ENCODE results near the gene KRT84.
"Not testable (repeated sequence)": the region's sequence is repeated elsewhere in the genome, so short reads cannot be mapped to it uniquely, and the experiment has no call there.

Gene KRT84

DNA sequence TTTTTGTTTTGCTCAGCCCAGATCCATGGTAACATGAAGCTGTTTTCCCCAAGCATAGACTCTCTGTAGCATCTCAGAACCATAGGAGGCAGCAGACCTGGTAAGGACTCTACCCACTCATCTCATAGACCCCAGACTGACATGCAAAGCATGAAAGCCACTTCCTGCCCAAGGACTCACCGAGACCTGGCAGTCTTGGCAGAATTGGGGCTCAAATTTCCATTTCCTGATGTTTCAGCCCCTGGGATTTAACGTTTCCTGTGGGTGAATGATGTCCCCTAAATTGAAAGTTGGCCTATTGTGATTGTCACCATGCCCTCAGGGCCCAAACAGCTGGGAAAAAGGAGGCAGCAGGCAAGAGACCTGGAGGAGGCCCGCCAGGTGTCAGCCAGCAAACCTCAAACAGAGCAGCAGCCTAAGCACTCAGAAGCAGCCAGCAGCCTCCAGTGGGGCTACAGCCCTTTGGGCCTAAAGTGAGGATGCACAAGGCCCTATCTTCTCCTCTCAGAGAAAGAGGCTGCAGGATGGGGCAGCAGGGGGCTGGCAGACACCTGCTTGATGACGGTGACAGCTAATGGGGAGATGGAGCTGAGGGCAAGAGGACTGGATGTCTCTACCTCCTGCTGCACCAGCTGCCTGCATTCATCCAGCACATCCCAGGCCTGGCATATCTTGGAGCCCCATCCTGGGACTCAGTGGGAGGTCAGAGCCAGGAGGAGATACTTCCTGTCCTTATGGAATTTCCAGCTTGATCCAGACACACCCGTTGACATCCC, 26.7 kb downstream of the KRT84 start:
- DNase-seq, result peak; percentile 29 to 33

DNA sequence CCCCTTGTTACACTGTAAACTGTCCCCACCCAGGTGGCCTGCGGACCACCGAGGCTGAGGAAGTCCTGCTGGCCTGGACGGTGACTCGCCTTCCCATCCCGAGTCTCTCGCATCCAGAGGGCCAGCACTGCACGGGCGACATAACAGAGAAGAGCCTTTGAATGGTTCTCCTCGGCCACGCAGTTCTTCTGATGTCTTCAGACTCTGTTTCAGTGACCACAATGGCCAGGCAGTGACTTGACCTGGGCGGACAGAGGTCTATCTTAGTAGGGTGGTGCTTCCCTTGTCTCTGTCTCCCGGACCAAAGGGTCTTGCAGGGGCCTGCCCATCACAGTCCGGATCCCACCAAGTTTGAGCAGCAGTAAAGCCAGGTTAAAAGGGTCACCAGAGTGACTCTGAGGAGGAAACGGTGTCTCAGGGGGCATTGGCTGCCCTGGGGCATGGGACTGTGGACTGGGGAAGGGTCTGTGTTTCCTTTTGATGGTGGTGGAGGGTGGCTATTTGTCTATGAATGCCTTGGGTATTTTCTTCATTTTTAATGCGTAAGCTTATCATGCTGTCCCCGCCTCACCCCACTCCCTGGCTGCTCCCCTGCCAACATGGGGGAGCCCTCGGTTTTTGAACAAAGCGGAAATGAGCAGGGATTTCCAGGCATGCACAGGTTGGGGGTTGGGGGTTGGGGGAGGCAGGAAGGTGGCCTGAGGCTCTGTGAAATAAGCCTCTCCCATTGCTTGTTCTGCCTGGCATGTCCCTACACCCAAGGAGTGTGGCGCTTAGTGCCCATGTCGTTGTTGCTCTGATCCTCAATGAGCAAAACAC, 28.5 kb downstream of the KRT84 start:
- DNase-seq, result no peak

DNA sequence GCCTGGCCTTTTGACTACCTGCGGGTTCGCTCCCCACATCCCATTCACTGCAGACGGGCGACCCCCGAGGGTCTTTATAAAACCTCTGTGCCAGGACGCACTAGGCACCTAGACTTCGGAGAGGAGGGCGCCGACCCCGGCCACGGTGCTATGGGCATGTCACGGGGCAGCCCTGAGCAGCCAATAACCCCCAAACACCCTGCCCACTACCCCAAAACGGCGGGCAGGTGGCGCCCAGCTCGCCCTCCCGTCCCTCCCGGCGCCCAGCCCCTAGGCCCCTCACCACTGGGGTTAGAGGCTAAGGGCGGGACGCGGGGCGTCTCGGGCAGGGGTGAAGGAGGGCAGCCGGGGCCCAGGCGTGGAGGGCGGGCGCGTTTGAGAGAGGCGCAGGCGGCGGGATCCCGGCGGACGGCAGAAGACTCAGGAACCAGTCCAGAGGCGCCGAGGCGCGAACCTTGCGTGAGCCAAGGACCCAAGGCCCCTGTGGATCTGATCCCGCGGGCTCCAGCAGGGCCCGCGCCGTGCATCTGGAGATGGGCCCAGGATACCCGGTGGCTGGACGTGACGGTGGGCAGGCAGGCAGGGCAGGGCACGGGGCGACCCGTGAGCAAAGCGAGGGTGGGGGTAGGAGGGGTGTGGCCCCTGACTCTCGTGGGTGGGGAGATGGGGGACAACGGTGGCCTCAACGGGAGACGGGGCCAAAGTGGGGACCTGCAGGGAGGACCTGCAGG, 29.3 kb downstream of the KRT84 start:
- no peak for DNase-seq

DNA sequence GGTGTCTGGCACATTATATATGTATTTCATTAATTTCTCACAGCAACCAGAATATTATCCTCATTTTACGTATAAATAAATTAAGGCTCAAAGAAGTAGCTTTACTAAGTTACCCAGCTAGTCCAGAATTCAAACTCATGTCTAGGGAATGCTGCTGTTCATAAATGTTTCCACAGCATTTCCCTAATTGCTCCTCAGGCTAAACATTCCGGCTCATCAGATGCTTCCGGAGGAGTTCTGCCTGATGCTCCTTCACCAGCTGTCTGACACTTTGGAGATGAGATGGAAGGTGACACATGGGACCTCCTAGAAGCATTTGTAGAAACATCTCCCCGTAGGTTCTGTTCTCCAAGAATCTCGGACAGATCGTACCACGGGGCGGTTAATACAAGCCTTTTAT, 30.3 kb downstream of the KRT84 start:
- no peak for DNase-seq

DNA sequence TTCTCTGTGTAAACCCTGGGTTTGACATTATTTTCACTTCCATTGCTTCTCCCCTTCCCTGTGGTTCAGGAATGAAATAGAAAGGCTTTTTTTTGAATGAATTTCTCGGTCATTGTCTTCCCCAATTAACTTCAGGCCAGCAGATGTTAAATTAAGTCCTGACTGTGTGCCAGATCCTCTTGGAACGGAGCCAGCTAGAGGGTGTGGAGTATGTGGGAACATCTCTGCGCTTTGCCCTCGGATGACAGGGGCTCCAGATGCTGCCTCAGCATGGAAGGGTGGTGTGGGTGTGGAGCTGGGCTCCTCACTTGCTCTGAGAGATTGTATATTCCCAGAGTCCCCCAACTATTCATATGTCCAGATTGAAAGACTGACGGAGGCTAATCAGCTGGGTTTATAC, 31.3 kb downstream of the KRT84 start:
- DNase-seq, result no peak

DNA sequence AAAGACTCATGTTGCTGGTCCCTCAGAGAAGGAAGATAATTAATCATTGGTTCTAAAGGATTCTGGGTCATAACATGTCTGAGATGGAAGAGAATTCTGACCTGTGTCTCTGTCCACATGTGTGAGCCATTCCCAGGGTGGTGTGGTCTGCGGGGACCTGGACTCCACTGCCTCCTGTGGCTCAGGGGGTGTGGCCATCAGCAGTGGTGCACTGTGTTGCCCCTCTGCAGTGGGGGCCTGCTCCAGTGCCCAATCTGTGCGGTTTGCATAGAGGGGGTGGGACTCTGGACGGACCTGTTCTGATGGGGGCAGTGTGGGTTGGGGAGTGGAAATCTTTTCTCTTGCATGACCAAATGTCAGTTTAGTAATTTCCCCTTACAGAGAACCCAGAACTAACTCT, 31.7 kb downstream of the KRT84 start:
- DNase-seq, result no peak

DNA sequence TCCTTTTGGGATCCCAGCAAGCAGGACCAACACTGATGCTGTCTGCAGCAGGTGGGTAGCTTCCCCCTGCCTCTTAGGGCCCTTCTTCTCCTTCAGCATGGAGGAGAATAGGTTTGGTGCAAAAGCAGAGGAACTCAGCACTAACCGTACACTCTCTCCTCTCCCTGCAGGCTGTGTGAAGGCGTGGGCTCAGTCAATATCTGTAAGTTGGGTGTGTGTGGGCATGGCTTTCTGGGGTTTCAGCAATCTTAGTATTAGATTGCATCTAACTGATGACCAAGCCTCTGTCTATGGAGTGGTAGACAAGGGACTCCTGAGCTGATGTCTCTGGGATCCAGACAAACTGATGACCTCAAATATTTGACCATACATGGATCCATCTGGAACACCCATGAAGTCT, 32.5 kb downstream of the KRT84 start:
- no peak for DNase-seq

DNA sequence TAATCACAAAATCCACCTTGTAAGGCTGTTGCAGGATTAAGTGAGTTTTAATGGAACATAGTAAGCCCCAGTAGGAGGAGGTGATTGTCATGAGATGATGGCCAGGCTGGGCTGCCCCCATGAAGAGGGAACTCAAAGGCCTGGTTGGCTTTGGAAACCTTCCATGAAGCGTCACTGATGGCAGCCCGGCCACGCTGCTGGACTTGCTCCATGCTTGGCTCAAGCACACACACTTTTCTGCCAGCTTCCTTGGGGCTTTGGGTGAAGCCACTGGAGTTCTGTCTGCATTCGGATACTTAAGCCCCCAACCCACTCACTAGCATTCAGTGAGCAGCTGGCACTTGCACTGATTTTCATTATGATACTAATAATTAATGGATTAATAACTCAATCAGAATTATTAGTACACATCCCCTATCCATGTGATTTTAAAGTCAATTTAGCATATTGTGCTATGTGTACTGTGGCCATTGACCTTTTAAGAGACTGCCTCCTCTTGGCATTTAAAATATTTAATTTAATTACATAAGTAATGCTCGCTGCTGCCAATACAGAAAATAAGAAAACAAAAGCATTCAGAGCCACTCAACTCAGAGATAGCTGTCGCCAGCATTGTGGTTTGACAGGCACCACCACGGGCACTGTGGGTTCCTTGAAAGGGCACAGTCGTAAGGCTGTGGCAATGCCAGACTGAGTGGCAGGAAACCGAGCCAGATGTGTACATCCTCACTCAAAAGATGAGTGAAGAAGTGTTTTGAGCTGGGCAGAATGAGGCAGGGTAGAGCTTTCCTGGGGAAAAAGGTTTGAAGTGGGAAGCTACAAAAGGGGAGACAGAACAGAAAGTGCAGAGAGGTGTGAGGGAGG, 34.0 kb downstream of the KRT84 start:
- peak; percentile 44 to 53 for DNase-seq

DNA sequence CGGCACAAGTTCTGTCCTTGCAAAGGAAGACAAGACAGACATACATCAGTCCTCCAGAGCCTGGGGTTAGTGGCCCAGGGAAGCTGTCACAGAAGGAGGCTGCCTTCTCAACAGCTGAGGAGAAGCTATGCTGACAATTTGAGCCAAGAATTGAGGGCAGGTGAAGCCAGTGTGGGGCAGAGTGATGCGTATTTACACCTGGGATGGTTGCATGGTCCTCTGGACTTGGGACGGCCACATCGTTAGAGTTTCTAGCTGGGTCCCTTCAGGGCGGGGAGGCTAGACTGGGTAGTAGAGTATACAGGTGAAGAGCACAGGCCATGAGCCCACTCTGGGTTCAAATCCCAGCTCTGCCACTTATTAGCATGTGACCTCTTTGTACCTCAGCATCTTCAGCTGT, 34.7 kb downstream of the KRT84 start:
- DNase-seq, result no peak

DNA sequence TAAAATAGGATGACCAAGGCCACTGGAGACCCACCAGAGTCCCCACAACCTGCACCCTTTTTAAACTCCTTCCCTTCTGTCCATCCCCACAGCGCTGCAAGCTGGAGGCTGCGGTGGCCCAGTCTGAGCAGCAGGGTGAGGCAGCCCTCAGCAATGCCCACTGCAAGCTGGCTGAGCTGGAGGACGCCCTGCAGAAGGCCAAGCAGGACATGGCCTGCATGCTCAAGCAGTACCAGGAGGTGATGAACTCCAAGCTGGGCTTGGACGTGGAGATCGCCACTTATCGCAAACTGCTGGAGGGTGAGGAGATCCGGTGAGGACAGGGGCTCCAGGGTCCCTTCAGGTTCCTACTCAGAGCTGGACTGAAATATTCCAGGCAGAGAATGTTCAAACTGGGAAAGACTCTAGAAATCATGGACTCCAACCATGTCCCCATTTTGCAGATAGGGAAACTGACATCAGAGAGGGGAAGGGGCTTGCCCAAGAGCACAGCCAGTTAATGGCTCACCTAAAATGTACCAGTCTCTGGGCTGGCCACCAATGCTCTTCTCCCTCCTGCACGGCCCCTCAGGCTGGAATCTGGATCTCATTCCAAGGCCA, 35.3 kb downstream of the KRT84 start:
- DNase-seq, result no peak

DNA sequence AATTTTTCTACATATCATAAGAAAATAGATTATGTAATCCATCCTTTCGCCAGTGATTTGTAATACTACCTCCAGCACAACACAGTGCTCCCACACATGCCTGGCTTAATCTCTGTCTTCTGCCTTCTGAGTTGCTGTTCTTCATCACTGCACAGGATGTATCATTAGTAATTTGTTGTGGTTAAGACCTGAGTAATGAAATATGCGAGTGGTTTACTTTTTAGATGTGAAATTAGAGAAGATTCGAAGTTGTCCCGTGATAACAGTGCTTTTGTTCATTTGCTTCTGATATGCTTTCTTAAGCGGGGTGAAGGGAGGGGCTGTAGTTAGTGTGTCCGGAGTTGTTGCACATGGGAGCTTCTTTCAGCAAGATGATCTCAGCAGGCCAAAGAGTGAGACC, 36.3 kb downstream of the KRT84 start:
- DNase-seq, result no peak

DNA sequence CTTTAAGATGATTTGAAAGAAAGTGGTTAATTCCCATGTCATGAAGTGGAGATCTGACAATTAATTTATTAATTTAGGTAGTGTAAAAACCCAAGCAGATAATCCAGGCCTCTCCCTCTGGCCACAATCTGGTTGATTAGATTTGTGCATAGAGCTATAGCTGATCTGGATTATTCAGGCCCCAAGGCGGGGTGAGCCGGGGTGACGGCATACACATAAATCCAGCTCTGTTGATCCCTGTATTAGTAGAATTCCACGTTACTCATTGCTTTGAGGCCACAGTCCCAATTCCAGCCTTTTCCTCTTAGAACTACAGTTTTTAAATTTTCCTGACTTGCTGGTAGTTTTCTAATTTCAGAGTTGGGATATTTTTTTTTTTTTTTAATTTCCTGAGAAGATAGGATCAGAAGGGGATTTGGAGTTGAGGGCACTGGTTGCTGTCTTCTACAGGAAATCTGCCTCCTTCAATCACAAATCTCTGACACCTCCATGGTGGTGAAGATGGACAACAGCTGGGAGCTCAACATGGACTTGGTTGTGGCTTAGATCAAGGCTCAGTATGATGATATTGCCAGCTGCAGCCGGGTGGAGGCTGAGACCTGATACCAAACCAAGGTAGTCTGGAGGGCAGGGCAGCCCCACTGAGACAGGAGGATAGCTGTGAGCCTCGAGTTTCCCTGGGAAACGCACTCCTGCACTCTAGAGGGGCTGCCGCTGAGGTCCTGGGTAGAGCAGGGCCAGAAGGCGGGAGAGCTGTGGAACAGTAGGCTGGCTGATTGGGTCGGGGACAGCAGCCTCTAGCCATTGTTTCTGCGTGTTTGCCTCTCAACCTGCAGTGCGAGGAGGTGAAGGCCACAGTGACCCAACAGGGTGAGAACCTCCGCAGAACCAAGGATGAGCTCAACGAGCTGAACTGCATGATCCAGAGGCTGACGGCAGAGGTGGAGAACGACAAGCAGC, 37.6 kb downstream of the KRT84 start:
- DNase-seq, result no peak

DNA sequence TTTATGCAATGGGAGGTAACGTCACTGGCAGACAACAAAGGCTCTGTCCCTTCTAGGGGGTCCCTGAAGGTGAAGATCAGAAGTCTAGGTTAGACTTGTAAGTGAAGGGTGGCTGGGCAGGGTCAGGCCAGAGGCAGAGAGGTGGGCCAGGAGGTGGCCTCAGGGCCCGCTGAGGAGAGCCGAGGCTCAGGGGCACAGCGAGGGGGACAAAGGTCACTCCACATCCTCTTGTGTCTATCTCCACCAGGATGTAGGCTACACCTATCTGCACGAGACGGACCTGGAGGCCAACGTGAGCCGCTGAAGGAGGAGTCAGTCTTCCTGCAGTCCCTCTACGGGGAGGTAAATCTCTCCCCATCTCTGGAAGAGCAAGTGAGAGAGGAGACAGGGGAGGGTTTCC, 38.4 kb downstream of the KRT84 start:
- DNase-seq, result no peak

DNA sequence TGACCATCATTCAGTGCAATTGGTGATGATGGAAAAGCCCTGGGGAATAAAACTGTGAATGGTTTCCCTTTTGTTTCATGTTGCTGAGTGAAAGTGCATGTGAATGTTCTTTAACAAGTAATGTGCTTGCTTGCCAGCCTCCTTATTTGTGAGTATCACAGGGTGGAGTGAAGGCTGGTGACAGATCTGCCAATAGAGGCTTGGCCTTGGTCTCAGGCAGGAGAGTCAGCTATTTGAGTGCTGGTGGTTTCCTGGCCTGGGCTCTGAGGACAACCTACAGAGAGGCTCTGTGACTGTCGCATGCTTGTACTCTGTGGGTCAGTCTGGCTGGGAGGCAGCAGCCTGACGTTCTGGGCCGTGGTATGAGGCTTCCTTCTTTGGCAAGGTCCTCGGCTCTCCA, 38.9 kb downstream of the KRT84 start:
- no peak for DNase-seq

DNA sequence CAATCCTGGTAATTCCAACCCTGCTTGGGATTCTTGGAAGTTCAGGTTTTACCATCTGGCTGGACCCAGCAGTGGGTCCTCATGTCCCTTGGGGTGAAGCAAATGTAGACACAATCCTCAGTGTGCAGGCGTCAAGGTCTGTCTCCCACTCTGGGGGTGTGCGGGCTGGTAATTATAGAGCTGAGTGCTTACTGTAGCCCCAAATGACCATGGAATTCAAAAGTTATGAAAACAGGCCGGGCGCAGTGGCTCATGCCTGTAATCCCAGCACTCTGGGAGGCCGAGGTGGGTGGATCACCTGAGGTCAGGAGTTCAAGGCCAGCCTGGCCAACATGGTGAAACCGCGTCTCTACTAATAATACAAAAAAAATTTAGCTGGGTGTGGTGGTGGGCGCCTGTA, 40.4 kb downstream of the KRT84 start:
- not testable (repeated sequence) for DNase-seq

DNA sequence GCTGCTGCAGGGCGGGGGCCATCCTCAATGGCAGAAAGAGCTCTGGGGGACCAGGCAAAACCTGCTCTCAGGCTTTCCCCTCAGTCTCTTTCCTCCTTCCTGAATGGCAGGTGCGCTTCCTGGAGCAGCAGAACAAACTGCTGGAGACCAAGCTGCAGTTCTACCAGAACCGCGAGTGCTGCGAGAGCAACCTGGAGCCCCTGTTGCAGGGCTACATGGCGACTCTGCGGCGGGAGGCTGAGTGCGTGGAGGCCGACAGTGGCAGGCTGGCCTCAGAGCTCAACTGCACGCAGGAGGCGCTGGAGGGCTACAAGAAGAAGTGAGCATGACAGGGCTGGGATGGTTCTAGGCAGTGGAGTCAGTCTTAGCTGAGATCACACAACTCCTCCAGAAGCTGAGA, 41.3 kb downstream of the KRT84 start:
- no peak for DNase-seq

DNA sequence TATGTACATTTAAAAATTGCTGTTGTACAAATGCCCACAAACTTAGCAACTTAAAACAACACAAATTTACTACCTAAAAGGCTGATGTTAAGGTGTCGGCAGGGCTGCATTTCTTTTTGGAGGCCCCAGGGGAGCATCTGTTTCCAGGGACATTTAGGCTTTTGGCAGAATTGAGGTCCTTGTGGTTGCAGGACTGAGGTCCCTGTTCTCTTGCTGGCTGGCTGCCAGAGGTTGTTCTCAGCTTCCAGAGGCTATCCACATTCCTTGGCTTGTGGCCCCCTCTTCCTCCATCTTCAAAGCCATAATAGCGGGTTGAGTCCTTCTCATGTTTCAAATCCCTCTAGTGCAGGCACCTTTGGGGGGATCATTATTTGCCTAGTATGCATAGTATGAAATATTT, 41.9 kb downstream of the KRT84 start:
- no peak for DNase-seq

DNA sequence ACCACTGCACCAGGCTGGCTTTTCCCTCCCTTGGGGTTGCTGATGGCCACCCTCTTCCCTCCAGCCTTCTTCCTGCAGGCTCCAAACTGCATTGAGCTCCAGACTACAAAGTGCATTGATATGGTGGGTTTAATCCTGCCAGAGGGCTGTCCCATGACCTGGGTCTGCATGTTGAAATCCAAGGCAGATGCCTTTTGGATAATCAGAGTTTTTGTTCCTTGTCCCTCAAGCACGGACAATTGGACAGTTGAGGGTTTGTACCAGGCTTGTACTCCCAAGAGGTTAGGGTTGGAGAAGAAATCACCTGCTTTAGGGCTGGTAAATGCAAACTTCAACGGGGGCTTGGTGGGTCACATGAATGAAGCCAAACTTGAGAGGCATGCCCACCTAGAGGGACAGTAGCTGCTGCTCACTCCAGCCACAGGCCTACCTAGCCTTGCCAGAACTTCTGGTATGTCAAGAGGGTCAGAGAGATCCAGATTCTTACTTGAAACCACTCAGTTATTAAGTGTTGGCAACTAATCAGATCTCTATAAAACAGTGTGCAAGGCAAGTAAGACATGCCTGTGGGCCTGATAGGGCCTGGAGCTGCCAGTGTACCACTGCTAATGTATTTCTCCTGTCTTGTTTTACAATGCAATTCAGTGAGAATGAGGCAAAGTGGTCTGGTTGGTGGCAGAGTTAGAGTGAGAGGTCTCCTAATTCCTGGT, 42.5 kb downstream of the KRT84 start:
- no peak for DNase-seq

DNA sequence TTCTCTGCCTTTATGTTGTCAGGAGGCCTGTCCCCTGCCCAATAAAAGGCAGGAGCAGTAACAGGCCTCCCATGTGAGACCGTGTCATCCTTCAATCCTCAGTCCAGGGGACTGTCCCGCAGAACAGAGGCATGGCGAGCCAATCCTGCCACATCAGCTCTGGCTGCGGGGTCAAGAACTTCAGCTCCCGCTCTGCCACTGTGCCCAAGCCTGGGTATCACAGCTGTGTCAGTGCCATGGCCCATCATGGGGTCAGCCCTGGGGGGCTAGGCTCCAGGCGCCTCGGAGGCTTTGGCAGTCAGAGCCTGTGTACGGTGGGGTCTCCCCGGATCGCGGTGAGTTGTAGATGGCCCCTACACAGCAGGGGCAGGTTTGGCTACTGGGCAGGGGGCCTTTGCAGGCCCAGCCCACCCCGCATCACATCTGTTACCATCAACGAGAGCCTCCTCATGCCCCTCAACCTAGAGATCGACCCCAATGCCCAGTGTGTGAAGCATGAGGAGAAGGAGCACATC, 44.3 kb downstream of the KRT84 start:
- DNase-seq, result no peak

Data from activated T-cell treated with anti-CD3 and anti-CD28 coated beads, Interleukin-2, amount 50 U/mL, for 48 hours (primary cell).